SK-N-SH (cell line): ENCODE results near the gene DIPK1C. TPM values are rescaled to one million over a fixed set of nuclear protein-coding genes. Genes with fewer than 3 reads are reported as not detected.

Experiments
- CTCF ChIA-PET: fragments of 300-600, 350-600 bp; formaldehyde crosslinking; extraction: SDS; loops from one replicate; lab custom pipeline; 2021; lab: Yijun Ruan, JAX
- POLR2A ChIA-PET: fragments of 350-600 bp; sonication (Branson Sonifier 250); formaldehyde crosslinking; extraction: SDS; loops from one replicate; lab custom pipeline; 2020; ENCODE audit warnings: antibody characterized with exemption, inconsistent platforms; lab: Yijun Ruan, JAX
- DNase-seq: peaks from one replicate; pipeline ENCODE4 v3.0.0; 2012
- H2AFZ ChIP-seq: fragments of 200-600 bp; sonication (generic); 2 replicates; pipeline ENCODE4 v1.8.1; 2016; ENCODE audit warnings: antibody characterized with exemption, mild to moderate bottlenecking, low read depth
- H3F3A ChIP-seq: fragments of 200-600 bp; sonication (generic); replicated peaks from 2 replicates; pipeline ENCODE3; 2016; ENCODE audit warnings: antibody characterized with exemption, mild to moderate bottlenecking; ENCODE audit not compliant: insufficient read depth
- H3K27ac ChIP-seq, 2 experiments: fragments of 200-500 bp in 1 of 2; fragments of 200-600 bp in 1 of 2; sonication (Bioruptor generic) in 1 of 2; sonication (generic), shearing (Covaris generic) in 1 of 2; 2 replicates each; pipeline versions ENCODE4 v1.5.1 to v1.6.1; 2014 to 2016; ENCODE audit warnings: low read depth in 2 of 2, inconsistent platforms in 1 of 2, low read length in 1 of 2, mild to moderate bottlenecking in 1 of 2, mixed read lengths in 1 of 2
- H3K27me3 ChIP-seq: fragments of 200-600 bp; sonication (generic), shearing (Covaris generic); 2 replicates; pipeline ENCODE4 v1.6.1; 2016; ENCODE audit warnings: mixed run types; ENCODE audit not compliant: insufficient read depth
- H3K36me3 ChIP-seq, 2 experiments: fragments of 200-500 bp in 1 of 2; fragments of 200-600 bp in 1 of 2; sonication (Bioruptor generic) in 1 of 2; sonication (generic) in 1 of 2; replicated peaks in 1 of 2; 2 replicates each; pipeline versions ENCODE3 to v1.5.1; 2014 to 2016; ENCODE audit warnings: low read length in 1 of 2, mild to moderate bottlenecking in 1 of 2; ENCODE audit not compliant: insufficient read depth in 2 of 2, control insufficient read depth in 1 of 2
- H3K4me1 ChIP-seq, 2 experiments: fragments of 200-500 bp in 1 of 2; fragments of 200-600 bp in 1 of 2; sonication (Bioruptor generic) in 1 of 2; sonication (generic), shearing (Covaris generic) in 1 of 2; 2 replicates each; pipeline versions ENCODE4 v1.5.1 to v1.6.1; 2014 to 2016; ENCODE audit warnings: low read depth in 1 of 2, low read length in 1 of 2, mixed run types in 1 of 2; ENCODE audit not compliant: insufficient read depth in 2 of 2, control insufficient read depth in 1 of 2
- H3K4me2 ChIP-seq: fragments of 200-600 bp; sonication (generic), shearing (Covaris generic); 2 replicates; pipeline ENCODE4 v1.6.1; 2017; ENCODE audit warnings: mixed run types
- H3K4me3 ChIP-seq, 2 experiments: fragments of 200-500 bp in 1 of 2; fragments of 200-600 bp in 1 of 2; sonication (Bioruptor generic) in 1 of 2; sonication (generic), shearing (Covaris generic) in 1 of 2; 2 replicates each; pipeline versions ENCODE4 v1.5.1 to v1.8.1; 2014 to 2016; ENCODE audit warnings: low read depth in 2 of 2, inconsistent platforms in 1 of 2, low read length in 1 of 2, mild to moderate bottlenecking in 1 of 2, mixed read lengths in 1 of 2, moderate library complexity in 1 of 2
- H3K79me2 ChIP-seq: fragments of 200-600 bp; sonication (generic); 2 replicates; pipeline ENCODE4 v1.8.1; 2017; ENCODE audit warnings: mild to moderate bottlenecking; ENCODE audit not compliant: insufficient read depth
- H3K9ac ChIP-seq: fragments of 200-600 bp; sonication (generic); 2 replicates; pipeline ENCODE4 v1.6.1; 2017; ENCODE audit warnings: mixed run types
- H3K9me2 ChIP-seq: fragments of 200-600 bp; sonication (generic); 2 replicates; pipeline ENCODE4 v1.6.1; 2017; ENCODE audit warnings: mixed run types
- H3K9me3 ChIP-seq: fragments of 200-600 bp; sonication (generic); 2 replicates; pipeline ENCODE4 v1.6.1; 2017; ENCODE audit warnings: mixed run types, mild to moderate bottlenecking, moderate library complexity
- H4K20me1 ChIP-seq: fragments of 200-600 bp; sonication (generic); 2 replicates; pipeline ENCODE4 v1.6.1; 2017; ENCODE audit warnings: mild to moderate bottlenecking, mixed run types; ENCODE audit not compliant: insufficient read depth
- CHD2 ChIP-seq: fragments of 150-350 bp; IDR thresholded peaks from 2 replicates; pipeline ENCODE4 v1.6.1; 2018; ENCODE audit warnings: low read length; ENCODE audit not compliant: partially characterized antibody
- ELF1 ChIP-seq: IDR thresholded peaks from 2 replicates; pipeline ENCODE4 v1.4.0; 2012
- FOXJ3 ChIP-seq: sonication (generic); formaldehyde crosslinking; IDR thresholded peaks from 2 replicates; pipeline ENCODE4 v1.5.1; 2020; ENCODE audit warnings: mild to moderate bottlenecking, missing genetic modification reagents
- POLR2AphosphoS5 ChIP-seq: IDR thresholded peaks from 2 replicates; pipeline ENCODE4 v1.6.1; 2012; ENCODE audit warnings: low read depth, low read length
- RAD21 ChIP-seq: IDR thresholded peaks from 2 replicates; pipeline ENCODE4 v1.6.1; 2012; ENCODE audit warnings: mild to moderate bottlenecking, low read length
- RCOR1 ChIP-seq: fragments of 150-350 bp; IDR thresholded peaks from 2 replicates; pipeline ENCODE4 v1.6.1; 2017; ENCODE audit warnings: antibody characterized with exemption, low read length
- RXRA ChIP-seq: IDR thresholded peaks from 2 replicates; pipeline ENCODE4 v1.4.0; 2012; ENCODE audit warnings: low read depth, mild to moderate bottlenecking, borderline replicate concordance
- SMC3 ChIP-seq: IDR thresholded peaks from 2 replicates; pipeline ENCODE4 v1.6.1; 2012; ENCODE audit warnings: low read depth, low read length, improper control_type of control experiment
- TAF1 ChIP-seq: IDR thresholded peaks from 2 replicates; pipeline ENCODE4 v1.6.1; 2012; ENCODE audit warnings: low read depth, mild to moderate bottlenecking, low read length, moderate library complexity, borderline replicate concordance
- YY1 ChIP-seq: IDR thresholded peaks from 2 replicates; pipeline ENCODE4 v1.4.0; 2012; ENCODE audit warnings: low read depth, mild to moderate bottlenecking
- WGBS: methylation state at CpG from one replicate; pipeline ENCODE4 v1.1.6; 2017; ENCODE audit warnings: low lambda C conversion rate; 5-methylcytosine and 5-hydroxymethylcytosine counted together
- polyA plus RNA-seq, 3 experiments: library from polyadenylated mRNA; depleted of rRNA; stranded (reverse); fragments of >200 nt; gene quantifications; 2 replicates each; pipeline ENCODE4 v1.2.3, GENCODE V29; 2012
- TF ChIP-seq, protein P1 (sequence below): IDR thresholded peaks from 2 replicates; pipeline ENCODE4; 2012
- TF ChIP-seq, protein P2 (sequence below): IDR thresholded peaks from 2 replicates; pipeline ENCODE4 v1.4.0; 2012; ENCODE audit warnings: low read depth, borderline replicate concordance
- TF ChIP-seq, protein P3 (sequence below): fragments of 150-350 bp; IDR thresholded peaks from 2 replicates; pipeline ENCODE4 v1.6.1; 2016; ENCODE audit warnings: mild to moderate bottlenecking, low read depth, low read length

Gene DIPK1C
- polyA plus RNA-seq, 1 of the 3 experiments (the other 2 are of a cell fraction), result not detected

DNA sequence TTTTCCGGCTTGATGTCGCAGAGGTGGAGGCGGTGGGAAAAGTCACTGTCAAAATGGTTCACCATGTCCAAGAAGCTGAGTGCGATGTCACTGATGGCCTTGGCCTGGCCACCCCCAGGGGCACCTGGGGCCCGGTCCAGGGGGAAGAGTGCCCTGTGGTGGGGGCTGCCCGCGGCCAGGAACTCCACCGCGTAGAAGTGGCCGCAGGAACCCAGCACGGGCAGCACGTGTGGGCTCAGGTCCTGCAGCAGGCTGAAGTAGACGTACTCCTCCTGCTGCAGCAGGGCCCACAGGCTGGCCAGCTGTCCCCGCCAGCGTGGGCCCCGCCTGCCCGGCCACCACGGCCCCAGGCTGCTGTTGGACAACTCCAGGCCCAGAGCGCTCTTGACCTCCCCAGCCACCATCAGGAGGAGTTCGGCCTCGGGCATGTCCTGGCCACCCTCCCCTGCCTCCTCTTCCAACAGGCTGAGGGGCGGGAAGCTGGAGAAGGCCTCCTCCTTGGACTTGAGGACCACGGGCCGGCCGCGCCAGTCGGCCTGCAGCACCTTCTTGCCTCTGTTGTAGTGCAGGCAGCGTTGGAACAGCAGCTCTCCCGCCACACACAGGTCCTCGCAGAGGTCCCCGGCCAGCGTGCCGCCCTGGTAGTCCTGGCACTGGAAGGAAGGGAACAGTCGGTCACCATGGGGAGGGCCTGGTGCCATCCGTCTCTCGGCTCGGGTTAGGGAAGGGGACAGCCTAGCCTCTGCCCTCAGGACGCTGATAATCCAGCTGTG, 10.3 kb downstream of the DIPK1C start:
- no peak overlapping the region for H3K4me2 ChIP-seq
- ChIA-PET POLR2A (no interaction called here), CTCF (interaction anchor here (1.3 kb wide), 1 partner anchor 13 kb away, joined by 5 read pairs; no protein-coding TSS in a partner anchor)
- H3F3A ChIP-seq, result no peaks in the 10 kb centered on the region
- no peak overlapping the region for H3K9ac ChIP-seq
- TF ChIP-seq FOXJ3 (no peak), CHD2 (no peak), RAD21 (no peak)
- TF ChIP-seq, protein P1, sequence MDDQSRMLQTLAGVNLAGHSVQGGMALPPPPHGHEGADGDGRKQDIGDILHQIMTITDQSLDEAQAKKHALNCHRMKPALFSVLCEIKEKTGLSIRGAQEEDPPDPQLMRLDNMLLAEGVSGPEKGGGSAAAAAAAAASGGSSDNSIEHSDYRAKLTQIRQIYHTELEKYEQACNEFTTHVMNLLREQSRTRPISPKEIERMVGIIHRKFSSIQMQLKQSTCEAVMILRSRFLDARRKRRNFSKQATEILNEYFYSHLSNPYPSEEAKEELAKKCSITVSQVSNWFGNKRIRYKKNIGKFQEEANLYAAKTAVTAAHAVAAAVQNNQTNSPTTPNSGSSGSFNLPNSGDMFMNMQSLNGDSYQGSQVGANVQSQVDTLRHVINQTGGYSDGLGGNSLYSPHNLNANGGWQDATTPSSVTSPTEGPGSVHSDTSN, result no peak
- no peaks in the 10 kb centered on the region for H3K79me2 ChIP-seq
- H3K27ac ChIP-seq, result no peak overlapping the region
- H3K9me3 ChIP-seq, result no peaks in the 10 kb centered on the region
- 37% methylated on average over 17 of the region's 38 CpGs for WGBS
- no peak overlapping the region for H2AFZ ChIP-seq
- DNase-seq, result no peak
- H3K27me3 ChIP-seq, result peaks cover 89% of the 10 kb centered on the region
- no peaks in the 10 kb centered on the region for H3K36me3 ChIP-seq
- H3K4me3 ChIP-seq, result no peak overlapping the region
- H4K20me1 ChIP-seq, result no peaks in the 10 kb centered on the region
- H3K4me1 ChIP-seq, result no peaks in the 10 kb centered on the region; a peak in 1 of 4 replicates
- H3K9me2 ChIP-seq, result no peaks in the 10 kb centered on the region

DNA sequence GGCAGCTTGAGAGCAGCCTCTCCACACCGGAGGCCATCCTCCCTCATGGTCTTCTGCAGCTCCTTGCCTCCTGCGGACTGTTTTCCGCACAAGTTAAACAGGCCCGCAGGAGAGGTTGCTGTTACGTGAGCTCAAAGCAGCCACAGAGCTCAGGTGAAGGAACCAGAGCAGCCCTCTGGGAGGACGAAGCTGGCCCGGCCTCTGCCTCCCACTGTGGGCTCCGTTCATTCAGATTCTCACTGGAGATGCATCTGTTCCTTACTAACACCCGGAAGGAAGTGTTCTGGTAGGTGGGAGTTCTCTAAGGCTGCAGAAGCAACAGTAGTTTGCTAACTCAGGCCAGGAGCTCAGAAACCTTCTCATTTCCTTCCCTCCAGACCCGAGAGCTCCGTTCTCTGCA, 10.9 kb downstream of the DIPK1C start:
- H3K9me3 ChIP-seq, result no peaks in the 10 kb centered on the region
- no peak for DNase-seq
- H3K9ac ChIP-seq, result no peak overlapping the region
- H3K4me1 ChIP-seq, result no peaks in the 10 kb centered on the region; a peak in 1 of 4 replicates
- no peak overlapping the region for H2AFZ ChIP-seq
- H3K27me3 ChIP-seq, result peaks cover 82% of the 10 kb centered on the region
- H3K36me3 ChIP-seq, result no peaks in the 10 kb centered on the region
- CTCF ChIA-PET, result interaction anchor here (1.2 kb wide), 2 partner anchors 8 to 11 kb away, joined by 3 to 4 read pairs; no protein-coding TSS in a partner anchor
- H3K79me2 ChIP-seq, result no peaks in the 10 kb centered on the region
- H3K4me2 ChIP-seq, result no peak overlapping the region
- no peaks in the 10 kb centered on the region for H3F3A ChIP-seq
- H3K4me3 ChIP-seq, result no peak overlapping the region
- 8% methylated on average over 9 of the region's 11 CpGs for WGBS
- POLR2A ChIA-PET, result no interaction called here
- H3K9me2 ChIP-seq, result no peaks in the 10 kb centered on the region
- no peaks in the 10 kb centered on the region for H4K20me1 ChIP-seq
- H3K27ac ChIP-seq, result no peak overlapping the region
- TF ChIP-seq ELF1 (no peak), RAD21 (no peak), RXRA (no peak), RCOR1 (no peak), YY1 (no peak), TAF1 (no peak), SMC3 (no peak), POLR2AphosphoS5 (no peak)
- TF ChIP-seq, protein P2, sequence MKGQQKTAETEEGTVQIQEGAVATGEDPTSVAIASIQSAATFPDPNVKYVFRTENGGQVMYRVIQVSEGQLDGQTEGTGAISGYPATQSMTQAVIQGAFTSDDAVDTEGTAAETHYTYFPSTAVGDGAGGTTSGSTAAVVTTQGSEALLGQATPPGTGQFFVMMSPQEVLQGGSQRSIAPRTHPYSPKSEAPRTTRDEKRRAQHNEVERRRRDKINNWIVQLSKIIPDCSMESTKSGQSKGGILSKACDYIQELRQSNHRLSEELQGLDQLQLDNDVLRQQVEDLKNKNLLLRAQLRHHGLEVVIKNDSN, result no peak
- TF ChIP-seq, protein P3, sequence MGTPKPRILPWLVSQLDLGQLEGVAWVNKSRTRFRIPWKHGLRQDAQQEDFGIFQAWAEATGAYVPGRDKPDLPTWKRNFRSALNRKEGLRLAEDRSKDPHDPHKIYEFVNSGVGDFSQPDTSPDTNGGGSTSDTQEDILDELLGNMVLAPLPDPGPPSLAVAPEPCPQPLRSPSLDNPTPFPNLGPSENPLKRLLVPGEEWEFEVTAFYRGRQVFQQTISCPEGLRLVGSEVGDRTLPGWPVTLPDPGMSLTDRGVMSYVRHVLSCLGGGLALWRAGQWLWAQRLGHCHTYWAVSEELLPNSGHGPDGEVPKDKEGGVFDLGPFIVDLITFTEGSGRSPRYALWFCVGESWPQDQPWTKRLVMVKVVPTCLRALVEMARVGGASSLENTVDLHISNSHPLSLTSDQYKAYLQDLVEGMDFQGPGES, result no peak
- TF ChIP-seq, protein P1, result no peak
